Fibroblast of lung (primary cell): ENCODE data around the gene MYO1D. TPM values are rescaled to one million over a fixed set of nuclear protein-coding genes. Genes with fewer than 3 reads are reported as not detected.

Experiments used
- DNase-seq, 2 donors: peaks; one replicate each; pipeline versions ENCODE4 v3.0.0 to v3.0.0-alpha.2; 2010; ENCODE audit warnings: low read depth in 2 of 2
- H2AFZ ChIP-seq: 2 replicates; pipeline ENCODE4 v1.5.1; 2012; ENCODE audit warnings: low read length, control low read depth, inconsistent platforms
- H3K27ac ChIP-seq: 2 replicates; pipeline ENCODE4 v1.5.1; 2011; ENCODE audit warnings: low read length, control low read depth; ENCODE audit not compliant: insufficient read depth
- H3K27me3 ChIP-seq: 2 replicates; pipeline ENCODE4 v1.5.1; 2011; ENCODE audit warnings: mild to moderate bottlenecking, low read length; ENCODE audit not compliant: control insufficient read depth, insufficient read depth
- H3K36me3 ChIP-seq: 2 replicates; pipeline ENCODE4 v1.5.1; 2011; ENCODE audit warnings: low read length; ENCODE audit not compliant: control insufficient read depth, insufficient read depth
- H3K4me1 ChIP-seq: 2 replicates; pipeline ENCODE4 v1.5.1; 2011; ENCODE audit warnings: low read length; ENCODE audit not compliant: control insufficient read depth, insufficient read depth; ENCODE audit errors: extremely low read depth
- H3K4me2 ChIP-seq: 2 replicates; pipeline ENCODE4 v1.5.1; 2011; ENCODE audit warnings: low read length, control low read depth; ENCODE audit not compliant: insufficient read depth; ENCODE audit errors: extremely low read depth
- H3K4me3 ChIP-seq, 4 experiments: fragments of 200-600 bp in 1 of 4; sonication (generic) in 1 of 4; replicated peaks in 1 of 4; 2 replicates each; pipeline ENCODE4 v1.5.1; 2011 to 2016; ENCODE audit warnings: low read length in 4 of 4, low read depth in 3 of 4, mild to moderate bottlenecking in 3 of 4, control low read depth in 2 of 4, inconsistent platforms in 1 of 4, mixed read lengths in 1 of 4; ENCODE audit not compliant: insufficient read depth in 1 of 4; ENCODE audit errors: control extremely low read depth in 1 of 4
- H3K79me2 ChIP-seq: 2 replicates; pipeline ENCODE4 v1.5.1; 2012; ENCODE audit warnings: mild to moderate bottlenecking, low read length, inconsistent platforms; ENCODE audit not compliant: control insufficient read depth, insufficient read depth
- H3K9ac ChIP-seq: 2 replicates; pipeline ENCODE4 v1.5.1; 2011; ENCODE audit warnings: mild to moderate bottlenecking, low read length, control low read depth; ENCODE audit not compliant: insufficient read depth
- H3K9me3 ChIP-seq: 2 replicates; pipeline ENCODE4 v1.5.1; 2012; ENCODE audit warnings: low read depth, low read length; ENCODE audit not compliant: control insufficient read depth, insufficient read depth
- H4K20me1 ChIP-seq: 2 replicates; pipeline ENCODE4 v1.5.1; 2011; ENCODE audit warnings: low read length; ENCODE audit not compliant: control insufficient read depth, insufficient read depth; ENCODE audit errors: extremely low read depth
- EZH2 ChIP-seq: IDR thresholded peaks from 2 replicates; pipeline ENCODE4 v1.5.1; 2012; ENCODE audit warnings: low read length, control low read depth, mild to moderate bottlenecking; ENCODE audit errors: missing control alignments
- polyA plus RNA-seq, 2 donors: library from polyadenylated mRNA; depleted of rRNA in 1 of 2; stranded (reverse) in 1 of 2; unstranded in 1 of 2; fragments of >200 nt; gene quantifications; 2 replicates each; pipeline ENCODE4 v1.2.1, GENCODE V29; 2011 to 2012; ENCODE audit warnings: missing spikeins in 1 of 2
- total RNA-seq: library from RNA; depleted of rRNA; stranded (reverse); fragments of >200 nt; gene quantifications from 2 replicates; pipeline ENCODE4 v1.2.1, GENCODE V29; 2014
- TF ChIP-seq, protein P1 (sequence below), 2 donors: IDR thresholded peaks in 1 of 2; conservative IDR thresholded peaks in 1 of 2; 1 replicate in 1 of 2; 2 replicates in 1 of 2; pipeline ENCODE4 v1.5.1; 2011 to 2012; ENCODE audit warnings: low read length in 2 of 2, control low read depth in 1 of 2, inconsistent platforms in 1 of 2, low read depth in 1 of 2, mild to moderate bottlenecking in 1 of 2

Gene MYO1D
- total and polyA plus RNA-seq, 2 donors (not counting 1 experiment from before 2014, with no cell fraction given), result 35.0 to 46.6 TPM

DNA sequence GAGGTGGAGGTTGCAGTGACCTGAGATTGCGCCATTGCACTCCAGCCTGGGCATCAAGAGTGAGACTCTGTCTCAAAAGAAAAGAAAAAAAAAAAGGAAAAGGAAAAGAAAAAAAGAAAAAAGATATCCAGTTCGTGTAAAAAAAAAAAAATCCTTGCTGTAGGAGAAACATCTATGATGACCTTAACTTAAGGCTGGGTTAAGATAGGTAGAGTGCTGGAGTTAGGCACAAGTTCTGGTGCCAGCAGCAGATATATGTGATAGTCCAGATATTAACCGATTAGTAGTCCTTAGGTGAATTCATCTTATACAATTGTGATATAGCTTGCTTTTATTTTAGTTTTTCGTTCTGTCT lies 415.4 kb downstream of the MYO1D start:
- no peak for DNase-seq
- no peaks in the 10 kb centered on the region for H3K27me3 ChIP-seq
- no peak overlapping the region for H3K27ac ChIP-seq
- H3K9ac ChIP-seq, result no peak overlapping the region
- H3K4me2 ChIP-seq, result no peak overlapping the region
- H3K4me1 ChIP-seq, result no peaks in the 10 kb centered on the region
- no peak for TF ChIP-seq EZH2
- TF ChIP-seq, protein P1, sequence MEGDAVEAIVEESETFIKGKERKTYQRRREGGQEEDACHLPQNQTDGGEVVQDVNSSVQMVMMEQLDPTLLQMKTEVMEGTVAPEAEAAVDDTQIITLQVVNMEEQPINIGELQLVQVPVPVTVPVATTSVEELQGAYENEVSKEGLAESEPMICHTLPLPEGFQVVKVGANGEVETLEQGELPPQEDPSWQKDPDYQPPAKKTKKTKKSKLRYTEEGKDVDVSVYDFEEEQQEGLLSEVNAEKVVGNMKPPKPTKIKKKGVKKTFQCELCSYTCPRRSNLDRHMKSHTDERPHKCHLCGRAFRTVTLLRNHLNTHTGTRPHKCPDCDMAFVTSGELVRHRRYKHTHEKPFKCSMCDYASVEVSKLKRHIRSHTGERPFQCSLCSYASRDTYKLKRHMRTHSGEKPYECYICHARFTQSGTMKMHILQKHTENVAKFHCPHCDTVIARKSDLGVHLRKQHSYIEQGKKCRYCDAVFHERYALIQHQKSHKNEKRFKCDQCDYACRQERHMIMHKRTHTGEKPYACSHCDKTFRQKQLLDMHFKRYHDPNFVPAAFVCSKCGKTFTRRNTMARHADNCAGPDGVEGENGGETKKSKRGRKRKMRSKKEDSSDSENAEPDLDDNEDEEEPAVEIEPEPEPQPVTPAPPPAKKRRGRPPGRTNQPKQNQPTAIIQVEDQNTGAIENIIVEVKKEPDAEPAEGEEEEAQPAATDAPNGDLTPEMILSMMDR (conservative IDR thresholded peaks at IDR 0.05 in 1 of 2, IDR thresholded peaks at IDR 0.05 in 1 of 2; ENCODE audit: low read depth in 1 of 2, low read length in 2 of 2), result no peak
- H3K9me3 ChIP-seq, result no peaks in the 10 kb centered on the region
- peaks cover 2% of the 10 kb centered on the region for H3K36me3 ChIP-seq
- H2AFZ ChIP-seq, result no peak overlapping the region
- H3K79me2 ChIP-seq, result peaks cover 7% of the 10 kb centered on the region
- no peak overlapping the region for H3K4me3 ChIP-seq
- no peaks in the 10 kb centered on the region for H4K20me1 ChIP-seq

DNA sequence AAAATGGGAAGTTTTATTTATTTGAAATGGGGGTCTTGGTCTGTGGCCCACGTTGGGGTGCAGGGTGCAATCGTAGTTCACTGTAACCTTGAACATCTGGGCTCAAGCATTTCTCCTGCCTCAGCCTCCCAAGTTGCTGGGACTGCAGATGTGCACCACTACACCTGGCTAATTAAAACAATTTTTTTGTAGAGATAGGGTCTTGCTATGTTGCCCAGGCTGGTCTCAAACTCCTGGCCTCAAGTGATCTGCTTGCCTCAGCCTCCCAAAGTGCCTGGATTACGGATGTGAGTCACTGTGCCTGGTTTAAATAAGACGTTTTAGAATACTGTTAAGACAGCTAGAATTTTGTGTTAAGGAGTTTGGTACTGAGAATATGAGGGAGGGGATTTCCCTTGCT lies 416.9 kb downstream of the MYO1D start:
- Histone ChIP-seq H2AFZ (no peak overlapping the region), H3K27ac (no peak overlapping the region), H3K4me1 (no peaks in the 10 kb centered on the region), H3K9ac (no peak overlapping the region), H3K4me3 (no peak overlapping the region), H3K27me3 (no peaks in the 10 kb centered on the region), H3K9me3 (no peaks in the 10 kb centered on the region), H3K79me2 (peaks cover 9% of the 10 kb centered on the region), H4K20me1 (no peaks in the 10 kb centered on the region), H3K36me3 (peaks cover 4% of the 10 kb centered on the region), H3K4me2 (no peak overlapping the region)
- no peak for DNase-seq
- TF ChIP-seq, protein P1 (conservative IDR thresholded peaks at IDR 0.05 in 1 of 2, IDR thresholded peaks at IDR 0.05 in 1 of 2; ENCODE audit: low read depth in 1 of 2, low read length in 2 of 2), result no peak
- no peak for TF ChIP-seq EZH2

DNA sequence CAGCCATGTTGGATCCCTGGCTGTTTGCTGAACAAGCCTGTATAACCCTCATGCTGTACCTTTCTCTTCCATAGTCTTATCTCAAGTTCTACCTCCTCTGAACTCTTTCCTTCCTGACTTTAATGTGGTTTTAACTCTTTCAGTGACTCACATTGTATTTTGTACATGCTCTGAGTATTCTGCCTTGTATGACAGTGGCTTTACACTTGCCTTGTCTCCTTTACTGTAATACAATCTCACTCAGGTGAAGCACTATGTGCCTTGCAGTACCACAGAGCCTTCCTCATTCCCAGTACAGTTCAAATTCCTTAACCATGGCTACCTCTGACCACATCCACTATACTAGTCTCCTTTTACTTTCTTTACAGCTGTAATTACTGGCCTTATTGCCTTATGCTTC lies 418.6 kb downstream of the MYO1D start:
- Histone ChIP-seq H3K79me2 (peaks cover 16% of the 10 kb centered on the region), H3K4me3 (no peak overlapping the region), H4K20me1 (no peaks in the 10 kb centered on the region), H3K9ac (no peak overlapping the region), H3K9me3 (no peaks in the 10 kb centered on the region), H3K4me2 (no peak overlapping the region), H3K36me3 (peaks cover 11% of the 10 kb centered on the region), H3K27ac (no peak overlapping the region), H2AFZ (no peak overlapping the region), H3K27me3 (no peaks in the 10 kb centered on the region), H3K4me1 (no peaks in the 10 kb centered on the region)
- no peak for DNase-seq
- TF ChIP-seq, protein P1 (conservative IDR thresholded peaks at IDR 0.05 in 1 of 2, IDR thresholded peaks at IDR 0.05 in 1 of 2; ENCODE audit: low read depth in 1 of 2, low read length in 2 of 2), result no peak
- no peak for TF ChIP-seq EZH2
